HepG2 (cell line): ENCODE results near the gene BACH2. TPM values are rescaled to one million over a fixed set of nuclear protein-coding genes. Genes with fewer than 3 reads are reported as not detected.

Source experiments
- ATAC-seq: fragments of 200-7000 bp; cut with Tn5 transposase; 3 replicates; pipeline ENCODE4 v1.9.1; 2020; ENCODE audit warnings: mild to moderate bottlenecking, moderate library complexity
- BruUV-seq: library from RNA; stranded (reverse); fragments of 400-500 nt; replicated peaks from 2 replicates; lab custom pipeline; 2021; lab: Mats Ljungman, UMichigan
- CTCF ChIA-PET: fragments of 300-600 bp; formaldehyde crosslinking; extraction: SDS; loops from one replicate; lab custom pipeline; 2021; ENCODE audit warnings: low total read pairs, inconsistent platforms, low intra/inter-chr PET ratio; lab: Yijun Ruan, JAX
- POLR2A ChIA-PET: fragments of 350-600 bp; sonication (Branson Sonifier 250); formaldehyde crosslinking; loops from one replicate; lab custom pipeline; 2020; ENCODE audit warnings: antibody characterized with exemption, inconsistent platforms; lab: Yijun Ruan, JAX
- DNase-seq: peaks from one replicate; pipeline ENCODE4 v3.0.0-alpha.2; 2015; ENCODE audit warnings: low spot score
- FAIRE-seq: peaks from 3 replicates; lab custom pipeline; 2011; peaks lifted over from hg19 to GRCh38; lab: Jason Lieb, UNC
- H2AFZ ChIP-seq: one replicate; pipeline ENCODE4 v1.6.1; 2011; ENCODE audit warnings: low read length, inconsistent platforms
- H3K27ac ChIP-seq: fragments of 300-600 bp; 3 replicates; pipeline ENCODE4 v1.8.0; 2011; ENCODE audit warnings: mixed run types, mild to moderate bottlenecking, mixed read lengths, low read length, inconsistent platforms; ENCODE audit not compliant: insufficient read depth; ENCODE audit errors: extremely low read length
- H3K27me3 ChIP-seq, 2 experiments: fragments of 200-600 bp in 1 of 2; 2 replicates in 1 of 2; 3 replicates in 1 of 2; pipeline versions ENCODE4 v1.6.0 to v1.8.0; 2011; ENCODE audit warnings: low read length in 2 of 2, mild to moderate bottlenecking in 2 of 2, moderate library complexity in 2 of 2, inconsistent platforms in 1 of 2; ENCODE audit not compliant: insufficient read depth in 2 of 2, control insufficient read depth in 1 of 2
- H3K36me3 ChIP-seq, 2 experiments: fragments of 200-600 bp in 1 of 2; replicated peaks in 1 of 2; 2 replicates in 1 of 2; 3 replicates in 1 of 2; pipeline versions ENCODE4 v1.5.1 to v1.8.0; 2011; ENCODE audit warnings: low read length in 2 of 2, inconsistent platforms in 1 of 2; ENCODE audit not compliant: insufficient read depth in 2 of 2, control insufficient read depth in 1 of 2
- H3K4me1 ChIP-seq: 2 replicates; pipeline ENCODE4 v1.5.1; 2012; ENCODE audit warnings: low read length, inconsistent platforms; ENCODE audit not compliant: insufficient read depth
- H3K4me2 ChIP-seq: 2 replicates; pipeline ENCODE4 v1.6.0; 2011; ENCODE audit warnings: low read depth, low read length, inconsistent platforms
- H3K4me3 ChIP-seq, 3 experiments: fragments of 200-600 bp in 1 of 3; sonication (generic), shearing (Covaris generic) in 1 of 3; replicated peaks in 1 of 3; 2 replicates each; pipeline ENCODE4 v1.5.1; 2011 to 2016; ENCODE audit warnings: low read length in 3 of 3, inconsistent platforms in 2 of 3, low read depth in 2 of 3, mild to moderate bottlenecking in 2 of 3, control low read depth in 1 of 3, mixed read lengths in 1 of 3; ENCODE audit not compliant: insufficient read depth in 1 of 3
- H3K79me2 ChIP-seq: one replicate; pipeline ENCODE4 v1.6.1; 2011; ENCODE audit warnings: low read length, inconsistent platforms; ENCODE audit not compliant: insufficient read depth
- H3K9ac ChIP-seq: 2 replicates; pipeline ENCODE4 v1.6.0; 2011; ENCODE audit warnings: mild to moderate bottlenecking, low read depth, low read length, inconsistent platforms; ENCODE audit not compliant: insufficient read depth
- H3K9me3 ChIP-seq: 2 replicates; pipeline ENCODE4 v1.5.1; 2012; ENCODE audit warnings: mild to moderate bottlenecking, low read length
- H4K20me1 ChIP-seq: 2 replicates; pipeline ENCODE4 v1.6.0; 2011; ENCODE audit warnings: inconsistent platforms, mild to moderate bottlenecking, low read length, moderate library complexity; ENCODE audit not compliant: insufficient read depth
- HNF4A ChIP-seq: sonication (generic); formaldehyde crosslinking; IDR thresholded peaks from 2 replicates; pipeline ENCODE4 v1.4.0; 2020; ENCODE audit warnings: missing genetic modification reagents
- KMT2B ChIP-seq: IDR thresholded peaks from 2 replicates; pipeline ENCODE4 v1.6.1; 2016; ENCODE audit warnings: missing genetic modification reagents, missing compliant biosample characterization
- RCOR2 ChIP-seq: IDR thresholded peaks from 2 replicates; pipeline ENCODE4 v1.6.1; 2016; ENCODE audit warnings: missing biosample characterization, missing genetic modification reagents
- SPEN ChIP-seq: sonication (generic); formaldehyde crosslinking; IDR thresholded peaks from 2 replicates; pipeline ENCODE4 v1.5.1; 2020; ENCODE audit warnings: low read depth, mild to moderate bottlenecking, missing genetic modification reagents
- WGBS: methylation state at CpG from one replicate; pipeline ENCODE4 v1.1.6; 2017; ENCODE audit warnings: low lambda C conversion rate; 5-methylcytosine and 5-hydroxymethylcytosine counted together
- in situ Hi-C: cut with HindIII; loops from 2 replicates; pipeline ENCODE4 v1.10.0; 2017; ENCODE audit warnings: low pct_unique_long_range_greater_than_20kb; ENCODE audit not compliant: extremely low pct_ligation_motif_present
- intact Hi-C: fragments of 100-400 bp; cut with micrococcal nuclease; formaldehyde crosslinking; loops from one replicate; pipeline ENCODE4 v1.10.0; 2022; ENCODE audit not compliant: unreplicated experiment
- polyA plus RNA-seq, 8 experiments: library from polyadenylated mRNA; depleted of rRNA in 3 of 8; stranded (reverse) in 7 of 8; unstranded in 1 of 8; fragments of >200 nt; fragmentation: Illumina TruSeq in 4 of 8; extraction: Trizol in 4 of 8; gene quantifications; 2 replicates each; pipeline versions ENCODE4 v1.2.1 to v1.2.3, GENCODE V29; 2011 to 2016; ENCODE audit warnings: low read depth in 4 of 8, missing spikeins in 1 of 8, mixed read lengths in 1 of 8; ENCODE audit not compliant: insufficient read depth in 1 of 8
- total RNA-seq, 5 experiments: library from RNA; depleted of rRNA; stranded (reverse); fragments of >200 nt; fragmentation: Illumina TruSeq; extraction: Trizol; gene quantifications; 2 replicates each; pipeline ENCODE4 v1.2.3, GENCODE V29; 2016; ENCODE audit warnings: low read depth in 1 of 5
- TF ChIP-seq, protein P1 (sequence below): sonication (generic); formaldehyde crosslinking; IDR thresholded peaks from 2 replicates; pipeline ENCODE4 v1.5.0; 2020; ENCODE audit warnings: missing genetic modification reagents, mild to moderate bottlenecking, borderline replicate concordance

Gene BACH2
- total and polyA plus RNA-seq, 2 of the 13 experiments (the other 11 are each of a cell fraction or from before 2014, with no cell fraction given), result 0.01 TPM; not detected in 1

DNA sequence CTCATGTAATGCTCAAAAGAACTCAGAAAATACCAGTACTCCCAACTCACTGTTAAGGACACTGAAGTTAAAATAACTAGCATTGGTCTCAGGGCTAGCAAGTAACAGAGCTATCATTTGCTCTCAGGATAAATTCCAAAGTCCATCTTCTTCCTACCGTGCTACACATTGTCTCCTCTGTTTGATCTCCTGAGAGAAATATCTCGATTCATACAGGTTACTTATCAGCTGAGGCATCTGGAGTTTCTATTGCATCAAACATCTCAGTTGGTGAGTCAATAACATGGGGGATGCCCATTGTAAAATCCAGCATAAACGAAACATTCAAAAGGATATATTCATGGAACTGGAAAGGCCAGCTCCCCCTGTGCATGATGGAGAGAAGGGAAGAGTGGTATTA is 147.4 kb downstream of the BACH2 start:
- no peaks in the 10 kb centered on the region; a peak in 1 of 5 replicates for H3K27me3 ChIP-seq
- in situ Hi-C loops, result no loop called here
- no peaks in the 10 kb centered on the region for H4K20me1 ChIP-seq
- no peak for TF ChIP-seq RCOR2 (CRISPR knock-in tag)
- peak; percentile 18; the same call in 1 of the 2 replicates for TF ChIP-seq HNF4A (CRISPR knock-in tag)
- FAIRE-seq (no peak), DNase-seq (peak; percentile 38), ATAC-seq (peak; percentile 56)
- 0% methylated on average over 3 of the region's 3 CpGs for WGBS
- no peaks in the 10 kb centered on the region for H3K36me3 ChIP-seq
- POLR2A ChIA-PET, result no interaction called here
- H3K4me2 ChIP-seq, result no peak overlapping the region
- no peak overlapping the region for H2AFZ ChIP-seq
- intact Hi-C loops, result no loop called here
- H3K9ac ChIP-seq, result no peak overlapping the region
- H3K4me1 ChIP-seq, result peaks cover 8% of the 10 kb centered on the region; the same call in 1 of the 2 replicates
- no peak overlapping the region for H3K27ac ChIP-seq
- BruUV-seq, result no TSS peak
- no peaks in the 10 kb centered on the region for H3K9me3 ChIP-seq
- CTCF ChIA-PET, result no interaction called here
- no peak overlapping the region for H3K4me3 ChIP-seq
- H3K79me2 ChIP-seq, result no peaks in the 10 kb centered on the region

DNA sequence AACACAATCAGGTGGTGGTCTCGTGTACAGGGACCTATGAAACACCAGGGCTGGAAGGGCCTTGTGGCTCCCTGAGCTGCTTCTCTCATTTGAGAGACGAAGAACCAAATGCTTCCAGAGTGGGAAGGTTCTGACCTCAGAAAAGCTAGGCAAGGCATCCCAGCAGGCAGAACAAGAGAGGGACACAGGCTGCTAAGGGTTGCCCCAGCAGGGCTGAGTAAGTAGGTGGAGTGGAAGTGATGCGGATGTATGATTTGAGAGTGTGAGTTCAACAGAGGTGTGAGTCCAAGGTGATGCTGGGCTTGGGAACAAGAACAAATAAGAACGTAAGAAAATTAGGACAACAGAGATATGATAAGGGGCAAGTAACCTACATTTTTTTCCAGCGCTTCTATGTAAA is 147.8 kb downstream of the BACH2 start:
- H3K4me2 ChIP-seq, result no peak overlapping the region
- ATAC-seq, result no peak
- H3K9me3 ChIP-seq, result no peaks in the 10 kb centered on the region
- no peaks in the 10 kb centered on the region for H3K36me3 ChIP-seq
- ChIA-PET POLR2A (no interaction called here), CTCF (no interaction called here)
- peaks cover 8% of the 10 kb centered on the region; the same call in 1 of the 2 replicates for H3K4me1 ChIP-seq
- no peak overlapping the region for H3K27ac ChIP-seq
- in situ Hi-C loops, result no loop called here
- no peaks in the 10 kb centered on the region for H3K79me2 ChIP-seq
- H4K20me1 ChIP-seq, result no peaks in the 10 kb centered on the region
- no peak for FAIRE-seq
- H3K9ac ChIP-seq, result no peak overlapping the region
- no peak overlapping the region for H3K4me3 ChIP-seq
- intact Hi-C loops, result no loop called here
- no peak for TF ChIP-seq RCOR2 (CRISPR knock-in tag)
- TF ChIP-seq KMT2B (CRISPR knock-in tag), result no peak
- TF ChIP-seq, protein P1, sequence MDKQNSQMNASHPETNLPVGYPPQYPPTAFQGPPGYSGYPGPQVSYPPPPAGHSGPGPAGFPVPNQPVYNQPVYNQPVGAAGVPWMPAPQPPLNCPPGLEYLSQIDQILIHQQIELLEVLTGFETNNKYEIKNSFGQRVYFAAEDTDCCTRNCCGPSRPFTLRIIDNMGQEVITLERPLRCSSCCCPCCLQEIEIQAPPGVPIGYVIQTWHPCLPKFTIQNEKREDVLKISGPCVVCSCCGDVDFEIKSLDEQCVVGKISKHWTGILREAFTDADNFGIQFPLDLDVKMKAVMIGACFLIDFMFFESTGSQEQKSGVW, result no peak
- TF ChIP-seq SPEN, result no peak
- no peak for DNase-seq
- 5% methylated on average over 5 of the region's 5 CpGs for WGBS
- no peaks in the 10 kb centered on the region; a peak in 1 of 5 replicates for H3K27me3 ChIP-seq
- H2AFZ ChIP-seq, result no peak overlapping the region
- no TSS peak for BruUV-seq
